Measurements from ENCODE around the gene SIL1.

DNA sequence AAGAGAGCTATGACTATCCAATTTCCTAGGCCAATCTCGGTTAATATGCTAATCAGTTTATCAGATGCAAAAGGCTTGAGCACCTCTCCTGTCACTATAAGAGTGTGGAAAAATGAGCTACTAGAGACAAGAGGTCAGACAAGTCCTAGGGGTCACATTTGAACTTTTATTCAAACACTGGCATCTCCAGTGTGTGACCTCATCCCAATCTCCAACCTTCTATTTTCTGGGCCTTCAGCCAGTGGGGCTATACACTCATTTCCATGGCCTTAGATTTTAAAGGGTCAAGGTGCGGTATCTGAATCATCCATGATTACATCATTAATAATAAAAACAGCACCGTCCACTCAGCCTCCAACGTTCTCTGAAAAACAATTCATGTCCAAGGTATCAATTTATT lies 183.4 kb downstream of the SIL1 start:
- TF ChIP-seq, protein P1, sequence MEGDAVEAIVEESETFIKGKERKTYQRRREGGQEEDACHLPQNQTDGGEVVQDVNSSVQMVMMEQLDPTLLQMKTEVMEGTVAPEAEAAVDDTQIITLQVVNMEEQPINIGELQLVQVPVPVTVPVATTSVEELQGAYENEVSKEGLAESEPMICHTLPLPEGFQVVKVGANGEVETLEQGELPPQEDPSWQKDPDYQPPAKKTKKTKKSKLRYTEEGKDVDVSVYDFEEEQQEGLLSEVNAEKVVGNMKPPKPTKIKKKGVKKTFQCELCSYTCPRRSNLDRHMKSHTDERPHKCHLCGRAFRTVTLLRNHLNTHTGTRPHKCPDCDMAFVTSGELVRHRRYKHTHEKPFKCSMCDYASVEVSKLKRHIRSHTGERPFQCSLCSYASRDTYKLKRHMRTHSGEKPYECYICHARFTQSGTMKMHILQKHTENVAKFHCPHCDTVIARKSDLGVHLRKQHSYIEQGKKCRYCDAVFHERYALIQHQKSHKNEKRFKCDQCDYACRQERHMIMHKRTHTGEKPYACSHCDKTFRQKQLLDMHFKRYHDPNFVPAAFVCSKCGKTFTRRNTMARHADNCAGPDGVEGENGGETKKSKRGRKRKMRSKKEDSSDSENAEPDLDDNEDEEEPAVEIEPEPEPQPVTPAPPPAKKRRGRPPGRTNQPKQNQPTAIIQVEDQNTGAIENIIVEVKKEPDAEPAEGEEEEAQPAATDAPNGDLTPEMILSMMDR (optimal IDR thresholded peaks at IDR 0.05 in 1 of 3, IDR thresholded peaks at IDR 0.05 in 1 of 3, conservative IDR thresholded peaks at IDR 0.05 in 1 of 3; ENCODE audit: extremely low read depth in 1 of 3, insufficient read depth in 2 of 3, low read length in 3 of 3): no peak
- no peak for TF ChIP-seq EZH2 (IDR thresholded peaks at IDR 0.05; ENCODE audit: low read length)
